K562 (cell line): Measurements from ENCODE around the gene PLEKHF1. TPM values are rescaled to one million over a fixed set of nuclear protein-coding genes. Genes with fewer than 3 reads are reported as not detected.

Experiments used
- ATAC-seq: fragments of 200-7000 bp; cut with Tn5 transposase; 3 replicates; pipeline ENCODE4 v1.9.1; 2020; ENCODE audit warnings: moderate library complexity
- BruUV-seq: library from RNA; stranded (reverse); fragments of 400-500 nt; replicated peaks from 2 replicates; lab custom pipeline; 2021; lab: Mats Ljungman, UMichigan
- CTCF ChIA-PET: fragments of 300-600 bp; formaldehyde crosslinking; extraction: SDS; loops from one replicate; lab custom pipeline; 2021; ENCODE audit warnings: low intra/inter-chr PET ratio; lab: Yijun Ruan, JAX
- POLR2A ChIA-PET: fragments of 300-600, 350-650 bp; sonication (Branson Sonifier 250); formaldehyde crosslinking; extraction: SDS; loops from one replicate; lab custom pipeline; 2021; ENCODE audit warnings: antibody characterized with exemption, inconsistent platforms; lab: Yijun Ruan, JAX
- DNase-seq, 4 experiments: peaks; one replicate each; pipeline versions ENCODE4 v3.0.0 to v3.0.0-alpha.2; 2011 to 2018; ENCODE audit warnings: low spot score in 3 of 4, mixed read lengths in 3 of 4; ENCODE audit errors: extremely low read depth in 1 of 4
- FAIRE-seq: peaks from 2 replicates; lab custom pipeline; 2011; peaks lifted over from hg19 to GRCh38; lab: Jason Lieb, UNC
- H2AFZ ChIP-seq: 2 replicates; pipeline ENCODE4 v1.6.0; 2011; ENCODE audit warnings: low read depth, low read length, control low read depth, inconsistent platforms
- H3K27ac ChIP-seq: fragments of 200-600 bp; 3 replicates; pipeline ENCODE4 v1.8.0; 2011; ENCODE audit warnings: low read depth, mild to moderate bottlenecking, control low read depth, inconsistent platforms, low read length, moderate library complexity, mixed read lengths; ENCODE audit errors: extremely low read depth
- H3K27me3 ChIP-seq, 2 experiments: fragments of 300-600 bp in 1 of 2; 2 replicates in 1 of 2; 3 replicates in 1 of 2; pipeline versions ENCODE4 v1.6.0 to v1.8.0; 2011; ENCODE audit warnings: inconsistent platforms in 2 of 2, low read length in 2 of 2, mild to moderate bottlenecking in 1 of 2, mixed read lengths in 1 of 2, moderate library complexity in 1 of 2; ENCODE audit not compliant: control insufficient read depth in 2 of 2, insufficient read depth in 2 of 2
- H3K36me3 ChIP-seq: fragments of 300-600 bp; 3 replicates; pipeline ENCODE4 v1.8.0; 2011; ENCODE audit warnings: mild to moderate bottlenecking, low read length, inconsistent platforms; ENCODE audit not compliant: control insufficient read depth, insufficient read depth
- H3K4me1 ChIP-seq, 2 experiments: fragments of 200-600 bp in 1 of 2; replicated peaks in 1 of 2; 2 replicates in 1 of 2; 3 replicates in 1 of 2; pipeline versions ENCODE4 v1.5.1 to v1.8.0; 2011; ENCODE audit warnings: inconsistent platforms in 2 of 2, low read length in 2 of 2, mild to moderate bottlenecking in 1 of 2, mixed read lengths in 1 of 2, moderate library complexity in 1 of 2; ENCODE audit not compliant: control insufficient read depth in 2 of 2, insufficient read depth in 2 of 2
- H3K4me2 ChIP-seq: 2 replicates; pipeline ENCODE4 v1.6.1; 2011; ENCODE audit warnings: low read length, control low read depth, inconsistent platforms, mixed read lengths; ENCODE audit not compliant: insufficient read depth
- H3K4me3 ChIP-seq: fragments of 200-600 bp; sonication (generic), shearing (Covaris generic); 2 replicates; pipeline ENCODE4 v1.5.1; 2016; ENCODE audit warnings: control low read depth, inconsistent platforms
- H3K79me2 ChIP-seq: fragments of 200-600 bp; 3 replicates; pipeline ENCODE4 v1.8.0; 2011; ENCODE audit warnings: low read length, inconsistent platforms; ENCODE audit not compliant: control insufficient read depth, insufficient read depth
- H3K9ac ChIP-seq, 2 experiments: 2 replicates each; pipeline versions ENCODE4 v1.6.0 to v1.6.1; 2011; ENCODE audit warnings: low read depth in 2 of 2, low read length in 2 of 2, control low read depth in 1 of 2, inconsistent platforms in 1 of 2, mild to moderate bottlenecking in 1 of 2, mixed read lengths in 1 of 2; ENCODE audit not compliant: insufficient read depth in 1 of 2
- H3K9me1 ChIP-seq: one replicate; pipeline ENCODE4 v1.6.0; 2011; ENCODE audit warnings: inconsistent platforms, mild to moderate bottlenecking, low read length, moderate library complexity; ENCODE audit not compliant: control insufficient read depth, insufficient read depth
- H3K9me3 ChIP-seq: replicated peaks from 2 replicates; pipeline ENCODE4 v1.5.1; 2011; ENCODE audit warnings: low read depth, low read length, inconsistent platforms; ENCODE audit not compliant: control insufficient read depth, insufficient read depth
- H4K20me1 ChIP-seq: replicated peaks from 2 replicates; pipeline ENCODE4 v1.6.1; 2011; ENCODE audit warnings: low read length, inconsistent platforms, mixed read lengths; ENCODE audit not compliant: control insufficient read depth, insufficient read depth
- L3MBTL2 ChIP-seq: fragments of 450-650 bp; IDR thresholded peaks from 2 replicates; pipeline ENCODE4 v1.6.1; 2016; ENCODE audit warnings: mild to moderate bottlenecking, moderate library complexity
- MEIS2 ChIP-seq: fragments of 450-650 bp; IDR thresholded peaks from 2 replicates; pipeline ENCODE4 v1.6.1; 2014; ENCODE audit warnings: mild to moderate bottlenecking; ENCODE audit not compliant: partially characterized antibody
- PHB ChIP-seq: fragments of 250-450 bp; sonication (Bioruptor Pico); IDR thresholded peaks from 2 replicates; pipeline ENCODE4 v1.5.0; 2021
- SMARCA5 ChIP-seq: fragments of 450-650 bp; IDR thresholded peaks from 2 replicates; pipeline ENCODE4 v1.6.1; 2016
- ZNF12 ChIP-seq: sonication (generic); formaldehyde crosslinking; IDR thresholded peaks from 2 replicates; pipeline ENCODE4 v1.4.0; 2020; ENCODE audit warnings: mild to moderate bottlenecking, missing genetic modification reagents
- ZNF696 ChIP-seq: fragments of 250-450 bp; sonication (Bioruptor Pico); conservative IDR thresholded peaks from 2 replicates; pipeline ENCODE4 v1.4.0; 2020; ENCODE audit warnings: mild to moderate bottlenecking, moderate library complexity
- WGBS: fragments of 100-300 bp; shearing (Covaris generic); methylation state at CpG from one replicate; pipeline ENCODE4 v1.1.6; 2016; ENCODE audit warnings: low coverage, mixed read lengths; ENCODE audit not compliant: insufficient coverage; ENCODE audit errors: missing lambda C conversion rate; 5-methylcytosine and 5-hydroxymethylcytosine counted together
- in situ Hi-C: fragments of 300-500 bp; cut with MboI; formaldehyde crosslinking; loops from 4 replicates; pipeline ENCODE4 v1.15.0; 2018; ENCODE audit warnings: inconsistent platforms, mixed read lengths
- intact Hi-C: fragments of 100-400 bp; cut with micrococcal nuclease; formaldehyde crosslinking; loops from 2 replicates; pipeline ENCODE4 v1.14.2; 2022
- polyA plus RNA-seq, 8 experiments: library from polyadenylated mRNA; depleted of rRNA in 4 of 8; stranded (reverse) in 5 of 8; unstranded in 3 of 8; fragments of >200 nt; fragmentation: Nextera tagmentation in 2 of 8; fragmentation: Illumina TruSeq in 1 of 8; extraction: Ambion mirVana in 2 of 8; extraction: Trizol in 1 of 8; gene quantifications; 2 replicates each; pipeline versions ENCODE4 v1.2.1 to v1.2.3, GENCODE V29; 2011 to 2014; ENCODE audit warnings: inconsistent platforms in 1 of 8, missing spikeins in 1 of 8
- total RNA-seq, 7 experiments: library from RNA; depleted of rRNA in 6 of 7; stranded (reverse); fragments of >200 nt in 6 of 7; fragmentation: Illumina TruSeq in 2 of 7; extraction: Trizol in 2 of 7; gene quantifications; 2 replicates each; pipeline versions ENCODE4 v1.2.1 to v1.2.3, GENCODE V29; 2011 to 2021; ENCODE audit warnings: low replicate concordance in 1 of 7
- TF ChIP-seq, protein P1 (sequence below): fragments of 450-650 bp; IDR thresholded peaks from 2 replicates; pipeline ENCODE4 v1.6.1; 2016; ENCODE audit warnings: mild to moderate bottlenecking, moderate library complexity

Gene PLEKHF1
- total and polyA plus RNA-seq, 9 of the 15 experiments (the other 6 are each of a cell fraction or from before 2014, with no cell fraction given) = 0.07 to 13.4 (median 3.9) TPM; not detected in 1

DNA sequence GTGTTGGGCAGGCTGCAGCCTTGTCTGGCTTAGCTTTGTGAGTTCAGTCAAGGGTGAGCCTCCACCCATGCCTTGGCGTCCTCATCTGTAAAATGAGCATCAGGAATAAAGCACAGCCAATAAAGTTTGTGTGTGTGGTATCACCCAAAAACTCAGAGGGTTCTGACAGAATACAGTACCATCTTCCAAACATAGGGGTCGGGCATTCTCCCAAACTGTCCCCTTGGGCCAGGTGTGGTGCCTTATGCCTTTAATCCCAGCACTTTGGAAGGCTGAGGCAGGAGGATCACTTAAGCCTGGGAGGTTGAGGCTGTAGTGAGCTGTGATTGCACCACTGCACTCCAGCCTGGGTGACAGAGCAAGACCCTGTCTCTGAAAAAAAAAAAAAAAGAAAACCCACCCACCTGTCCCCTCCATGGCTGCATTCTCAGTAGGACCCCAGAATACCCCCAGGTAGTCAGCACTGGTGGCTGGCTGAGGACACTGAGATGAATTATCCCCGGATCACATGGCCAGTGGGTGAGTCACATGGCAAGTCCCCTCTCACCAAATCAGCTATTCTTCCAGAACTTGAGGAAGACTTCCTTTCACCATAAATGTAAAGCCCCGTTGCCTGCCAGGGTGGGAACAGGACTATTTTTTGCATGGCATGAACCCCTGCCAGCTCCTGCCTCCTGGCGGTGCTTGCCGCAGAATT, 40.6 kb upstream of the PLEKHF1 start (continued):
- TF ChIP-seq L3MBTL2 = peak; percentile 51

DNA sequence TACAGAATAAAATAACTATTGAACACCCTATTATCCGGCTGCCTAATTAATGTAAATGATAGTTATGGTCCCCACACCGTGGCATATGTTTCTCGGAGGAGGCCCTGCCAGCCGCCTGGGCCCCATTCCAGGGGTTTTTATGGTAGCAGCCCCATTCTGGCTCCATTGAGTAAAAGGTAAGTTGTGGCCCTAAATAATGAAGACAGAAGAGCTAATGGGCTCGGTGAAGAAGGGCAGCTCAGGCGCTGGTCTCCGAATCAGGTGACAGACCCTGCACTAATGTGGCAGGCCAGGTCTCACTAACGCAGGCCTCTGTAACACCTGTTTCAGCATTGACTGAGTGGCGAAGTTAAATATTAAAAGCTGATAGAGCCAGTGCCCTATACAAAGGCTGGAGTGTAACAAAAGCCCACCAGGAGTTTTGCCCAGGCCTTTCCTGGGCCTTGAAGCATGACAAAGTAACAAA, 40.0 kb upstream of the PLEKHF1 start:
- no peak for DNase-seq
- 75% methylated on average over 9 of the region's 9 CpGs for WGBS
- H3K27me3 ChIP-seq = no peaks in the 10 kb centered on the region
- FAIRE-seq = no peak
- H4K20me1 ChIP-seq = no peaks in the 10 kb centered on the region
- no peak for ATAC-seq
- no peak overlapping the region for H3K4me2 ChIP-seq
- no peak overlapping the region for H3K9ac ChIP-seq
- H3K27ac ChIP-seq = no peak overlapping the region; the same call in 2 of the 3 replicates
- H3K36me3 ChIP-seq = no peaks in the 10 kb centered on the region
- BruUV-seq = no TSS peak
- intact Hi-C loops (loop anchor here (5.0 kb wide), 2 partner anchors 37 to 67 kb away; no protein-coding TSS in a partner anchor), in situ Hi-C loops (no loop called here)
- no peak for TF ChIP-seq SMARCA5
- TF ChIP-seq MEIS2 = no peak
- TF ChIP-seq ZNF12 (CRISPR knock-in tag) = no peak
- TF ChIP-seq, protein P1, sequence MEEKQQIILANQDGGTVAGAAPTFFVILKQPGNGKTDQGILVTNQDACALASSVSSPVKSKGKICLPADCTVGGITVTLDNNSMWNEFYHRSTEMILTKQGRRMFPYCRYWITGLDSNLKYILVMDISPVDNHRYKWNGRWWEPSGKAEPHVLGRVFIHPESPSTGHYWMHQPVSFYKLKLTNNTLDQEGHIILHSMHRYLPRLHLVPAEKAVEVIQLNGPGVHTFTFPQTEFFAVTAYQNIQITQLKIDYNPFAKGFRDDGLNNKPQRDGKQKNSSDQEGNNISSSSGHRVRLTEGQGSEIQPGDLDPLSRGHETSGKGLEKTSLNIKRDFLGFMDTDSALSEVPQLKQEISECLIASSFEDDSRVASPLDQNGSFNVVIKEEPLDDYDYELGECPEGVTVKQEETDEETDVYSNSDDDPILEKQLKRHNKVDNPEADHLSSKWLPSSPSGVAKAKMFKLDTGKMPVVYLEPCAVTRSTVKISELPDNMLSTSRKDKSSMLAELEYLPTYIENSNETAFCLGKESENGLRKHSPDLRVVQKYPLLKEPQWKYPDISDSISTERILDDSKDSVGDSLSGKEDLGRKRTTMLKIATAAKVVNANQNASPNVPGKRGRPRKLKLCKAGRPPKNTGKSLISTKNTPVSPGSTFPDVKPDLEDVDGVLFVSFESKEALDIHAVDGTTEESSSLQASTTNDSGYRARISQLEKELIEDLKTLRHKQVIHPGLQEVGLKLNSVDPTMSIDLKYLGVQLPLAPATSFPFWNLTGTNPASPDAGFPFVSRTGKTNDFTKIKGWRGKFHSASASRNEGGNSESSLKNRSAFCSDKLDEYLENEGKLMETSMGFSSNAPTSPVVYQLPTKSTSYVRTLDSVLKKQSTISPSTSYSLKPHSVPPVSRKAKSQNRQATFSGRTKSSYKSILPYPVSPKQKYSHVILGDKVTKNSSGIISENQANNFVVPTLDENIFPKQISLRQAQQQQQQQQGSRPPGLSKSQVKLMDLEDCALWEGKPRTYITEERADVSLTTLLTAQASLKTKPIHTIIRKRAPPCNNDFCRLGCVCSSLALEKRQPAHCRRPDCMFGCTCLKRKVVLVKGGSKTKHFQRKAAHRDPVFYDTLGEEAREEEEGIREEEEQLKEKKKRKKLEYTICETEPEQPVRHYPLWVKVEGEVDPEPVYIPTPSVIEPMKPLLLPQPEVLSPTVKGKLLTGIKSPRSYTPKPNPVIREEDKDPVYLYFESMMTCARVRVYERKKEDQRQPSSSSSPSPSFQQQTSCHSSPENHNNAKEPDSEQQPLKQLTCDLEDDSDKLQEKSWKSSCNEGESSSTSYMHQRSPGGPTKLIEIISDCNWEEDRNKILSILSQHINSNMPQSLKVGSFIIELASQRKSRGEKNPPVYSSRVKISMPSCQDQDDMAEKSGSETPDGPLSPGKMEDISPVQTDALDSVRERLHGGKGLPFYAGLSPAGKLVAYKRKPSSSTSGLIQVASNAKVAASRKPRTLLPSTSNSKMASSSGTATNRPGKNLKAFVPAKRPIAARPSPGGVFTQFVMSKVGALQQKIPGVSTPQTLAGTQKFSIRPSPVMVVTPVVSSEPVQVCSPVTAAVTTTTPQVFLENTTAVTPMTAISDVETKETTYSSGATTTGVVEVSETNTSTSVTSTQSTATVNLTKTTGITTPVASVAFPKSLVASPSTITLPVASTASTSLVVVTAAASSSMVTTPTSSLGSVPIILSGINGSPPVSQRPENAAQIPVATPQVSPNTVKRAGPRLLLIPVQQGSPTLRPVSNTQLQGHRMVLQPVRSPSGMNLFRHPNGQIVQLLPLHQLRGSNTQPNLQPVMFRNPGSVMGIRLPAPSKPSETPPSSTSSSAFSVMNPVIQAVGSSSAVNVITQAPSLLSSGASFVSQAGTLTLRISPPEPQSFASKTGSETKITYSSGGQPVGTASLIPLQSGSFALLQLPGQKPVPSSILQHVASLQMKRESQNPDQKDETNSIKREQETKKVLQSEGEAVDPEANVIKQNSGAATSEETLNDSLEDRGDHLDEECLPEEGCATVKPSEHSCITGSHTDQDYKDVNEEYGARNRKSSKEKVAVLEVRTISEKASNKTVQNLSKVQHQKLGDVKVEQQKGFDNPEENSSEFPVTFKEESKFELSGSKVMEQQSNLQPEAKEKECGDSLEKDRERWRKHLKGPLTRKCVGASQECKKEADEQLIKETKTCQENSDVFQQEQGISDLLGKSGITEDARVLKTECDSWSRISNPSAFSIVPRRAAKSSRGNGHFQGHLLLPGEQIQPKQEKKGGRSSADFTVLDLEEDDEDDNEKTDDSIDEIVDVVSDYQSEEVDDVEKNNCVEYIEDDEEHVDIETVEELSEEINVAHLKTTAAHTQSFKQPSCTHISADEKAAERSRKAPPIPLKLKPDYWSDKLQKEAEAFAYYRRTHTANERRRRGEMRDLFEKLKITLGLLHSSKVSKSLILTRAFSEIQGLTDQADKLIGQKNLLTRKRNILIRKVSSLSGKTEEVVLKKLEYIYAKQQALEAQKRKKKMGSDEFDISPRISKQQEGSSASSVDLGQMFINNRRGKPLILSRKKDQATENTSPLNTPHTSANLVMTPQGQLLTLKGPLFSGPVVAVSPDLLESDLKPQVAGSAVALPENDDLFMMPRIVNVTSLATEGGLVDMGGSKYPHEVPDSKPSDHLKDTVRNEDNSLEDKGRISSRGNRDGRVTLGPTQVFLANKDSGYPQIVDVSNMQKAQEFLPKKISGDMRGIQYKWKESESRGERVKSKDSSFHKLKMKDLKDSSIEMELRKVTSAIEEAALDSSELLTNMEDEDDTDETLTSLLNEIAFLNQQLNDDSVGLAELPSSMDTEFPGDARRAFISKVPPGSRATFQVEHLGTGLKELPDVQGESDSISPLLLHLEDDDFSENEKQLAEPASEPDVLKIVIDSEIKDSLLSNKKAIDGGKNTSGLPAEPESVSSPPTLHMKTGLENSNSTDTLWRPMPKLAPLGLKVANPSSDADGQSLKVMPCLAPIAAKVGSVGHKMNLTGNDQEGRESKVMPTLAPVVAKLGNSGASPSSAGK = 0 out of 2 replicates have a peak, but pooled peaks have one; percentile 2
- no peak for TF ChIP-seq ZNF696 (CRISPR knock-in tag)
- no peak for TF ChIP-seq PHB
- no peaks in the 10 kb centered on the region for H3K79me2 ChIP-seq
- no peak overlapping the region; the same call in 1 of the 2 replicates for H2AFZ ChIP-seq
- ChIA-PET POLR2A (interaction anchor here (2.4 kb wide), 1 partner anchor 19 kb away, joined by 6 read pairs; the partner anchor contains the start of gene POP4), CTCF (no interaction called here)
- no peaks in the 10 kb centered on the region for H3K9me3 ChIP-seq
- no peaks in the 10 kb centered on the region for H3K9me1 ChIP-seq
- no peak overlapping the region for H3K4me3 ChIP-seq
- H3K4me1 ChIP-seq = peaks cover 22 to 38% of the 10 kb centered on the region in 2 experiments
